GM19351 (cell line): ENCODE measurements around the gene RBCK1.

ENCODE experiments used
- ATAC-seq: cut with Tn5 transposase; IDR thresholded peaks from one replicate; pipeline ENCODE4 v1.9.1; 2021; ENCODE audit warnings: mild to moderate bottlenecking, moderate library complexity; ENCODE audit not compliant: unreplicated experiment

Gene RBCK1

DNA sequence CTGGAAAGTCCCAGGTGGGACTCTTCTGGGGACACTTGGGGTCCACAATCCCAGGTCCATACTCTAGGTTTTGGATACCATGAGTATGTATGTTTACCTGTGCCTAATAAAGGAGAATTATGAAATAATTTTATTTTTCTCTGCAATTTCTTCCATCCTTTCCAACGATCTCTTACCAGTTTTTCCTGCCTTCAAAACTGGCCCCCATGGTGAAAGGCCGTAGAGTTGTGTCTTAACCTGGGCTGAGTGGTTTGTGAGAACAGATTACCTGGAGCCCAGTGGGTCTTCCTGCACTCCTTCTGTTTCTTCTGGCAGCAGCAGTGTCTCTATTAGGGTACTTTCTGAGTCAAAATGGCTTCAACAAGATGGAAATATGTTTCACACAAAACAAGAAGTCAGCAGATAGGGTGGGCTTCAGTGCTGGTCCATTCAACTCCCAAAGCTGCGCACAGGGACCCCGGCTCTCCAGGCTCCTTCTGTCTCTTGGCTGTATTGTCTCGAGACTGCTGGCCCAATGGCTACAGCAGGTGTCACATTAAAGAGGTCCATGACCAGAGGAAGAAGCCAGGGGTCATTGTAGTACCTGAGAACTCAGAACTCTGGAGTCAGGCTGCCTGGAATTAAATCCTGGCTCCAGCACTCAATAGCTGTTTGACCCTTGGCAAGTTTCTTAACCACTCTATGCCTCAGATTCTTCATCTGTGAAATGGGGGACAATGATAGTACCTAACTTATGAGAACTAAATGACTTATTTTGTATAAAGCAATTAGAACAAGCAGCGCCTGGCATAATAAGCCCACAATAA is 10.5 kb upstream of the RBCK1 start:
- no peak for ATAC-seq

DNA sequence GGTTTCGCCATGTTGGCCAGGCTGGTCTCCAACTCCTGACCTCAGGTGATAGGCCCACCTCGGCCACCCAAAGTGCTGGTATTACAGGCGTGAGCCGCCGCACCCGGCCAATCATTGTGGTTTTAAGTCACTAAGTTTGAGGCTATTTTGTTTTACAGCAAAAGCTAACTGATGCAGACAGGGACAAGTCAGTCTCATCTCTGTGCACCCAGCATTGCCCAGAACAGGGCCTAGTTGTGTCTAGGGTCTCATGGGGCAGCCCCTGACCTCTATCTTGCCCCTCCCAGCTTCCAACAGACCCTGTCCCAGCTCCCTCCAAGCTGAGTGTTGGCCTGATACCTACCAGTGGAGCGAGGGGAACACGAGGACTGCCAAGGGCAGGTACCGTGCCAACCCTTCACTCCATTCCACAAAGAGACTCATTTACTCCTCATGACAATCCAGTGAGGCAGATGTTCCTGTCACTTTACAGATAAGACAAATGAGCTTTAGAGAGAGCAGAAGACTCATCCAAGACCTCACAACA is 8.9 kb upstream of the RBCK1 start:
- no peak for ATAC-seq

DNA sequence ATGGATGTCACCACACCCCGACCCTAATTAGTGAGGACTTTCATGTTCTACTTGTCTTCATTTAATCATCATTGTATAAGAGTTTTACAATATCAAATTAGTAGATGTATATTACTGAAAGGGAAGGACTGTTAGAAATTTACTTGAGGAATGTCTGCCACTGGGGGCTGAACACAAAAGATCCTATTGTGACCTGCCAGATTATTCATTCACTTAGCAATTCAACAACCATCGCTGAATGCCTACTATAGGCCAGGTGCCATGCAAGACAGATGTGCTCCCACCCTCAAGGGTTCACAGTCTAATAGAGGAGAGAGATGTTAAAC is 8.0 kb upstream of the RBCK1 start:
- ATAC-seq = no peak

DNA sequence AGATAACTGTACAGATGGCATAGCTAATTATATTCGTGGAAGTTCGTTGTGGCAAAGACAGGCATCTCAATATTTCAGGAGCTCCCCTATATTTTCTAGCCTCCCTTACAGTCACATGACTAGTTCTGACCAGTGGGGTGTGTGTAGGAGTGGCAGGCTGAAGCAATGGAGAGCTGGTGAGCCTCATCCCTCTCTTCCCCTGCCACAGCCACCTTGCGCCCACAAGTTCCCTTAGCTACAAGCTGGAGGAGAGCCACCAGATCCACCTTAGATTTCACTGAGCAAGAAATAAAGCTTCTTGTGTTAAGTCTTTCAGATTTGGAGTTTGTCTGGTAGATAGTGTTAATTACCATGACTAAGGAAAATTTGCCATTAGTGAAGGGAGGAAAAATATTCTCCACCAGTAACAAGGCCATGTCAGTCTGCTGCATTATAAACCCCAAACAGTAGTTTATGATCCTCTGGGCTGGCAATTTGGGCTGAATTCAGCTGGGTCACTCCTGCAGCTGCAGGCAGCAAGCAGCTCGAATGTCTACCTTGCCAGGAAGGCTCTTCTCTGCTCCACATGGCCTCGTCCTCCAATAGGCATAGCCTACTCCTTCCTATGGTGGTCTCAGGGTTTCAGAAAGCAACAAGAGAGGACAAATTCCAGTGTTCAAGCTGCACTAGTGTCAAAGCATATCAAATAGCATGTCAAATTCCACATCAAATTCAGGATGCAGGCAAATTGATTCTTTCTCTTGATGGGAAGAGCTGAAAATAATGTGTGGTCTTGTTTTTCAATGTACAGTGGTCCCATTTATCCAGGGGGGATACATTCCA is 7.4 kb upstream of the RBCK1 start:
- no peak for ATAC-seq

DNA sequence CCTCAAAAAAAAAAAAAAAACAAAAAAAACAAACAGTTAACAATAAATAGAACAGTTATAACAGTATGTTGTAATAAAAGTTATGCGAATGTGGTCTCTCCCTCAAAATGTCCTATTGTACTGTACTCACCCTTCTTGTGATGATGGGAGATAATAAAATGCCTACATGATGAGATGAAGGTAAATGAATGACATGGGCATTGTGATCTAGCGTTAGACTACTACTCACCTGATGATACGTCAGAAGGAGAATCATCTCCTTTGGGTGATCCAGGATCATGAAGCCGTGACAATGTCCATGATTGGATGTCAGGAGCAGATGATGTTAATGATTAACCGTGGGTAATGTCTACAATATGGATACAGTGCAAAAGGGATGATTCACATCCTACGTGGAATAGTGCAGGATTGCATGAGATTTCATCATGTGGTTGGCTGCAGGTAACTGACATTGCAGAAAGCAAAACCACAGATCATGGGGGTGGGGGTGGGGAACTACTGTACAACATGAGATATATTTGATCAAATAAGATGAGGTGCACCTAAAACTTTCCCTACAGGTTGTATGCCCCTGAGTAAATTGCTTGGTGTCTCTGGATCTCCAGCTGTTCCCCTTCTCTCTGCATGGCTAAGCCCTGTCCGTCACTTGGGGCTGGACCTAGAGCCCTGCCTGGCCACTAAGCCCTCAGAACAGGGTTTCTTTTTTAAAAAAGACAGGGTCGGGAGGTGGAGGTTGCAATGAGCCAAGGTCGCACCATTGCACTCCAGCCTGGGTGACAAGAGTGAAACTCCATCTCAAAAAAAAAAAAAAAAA is 6.2 kb upstream of the RBCK1 start:
- ATAC-seq = no peak

DNA sequence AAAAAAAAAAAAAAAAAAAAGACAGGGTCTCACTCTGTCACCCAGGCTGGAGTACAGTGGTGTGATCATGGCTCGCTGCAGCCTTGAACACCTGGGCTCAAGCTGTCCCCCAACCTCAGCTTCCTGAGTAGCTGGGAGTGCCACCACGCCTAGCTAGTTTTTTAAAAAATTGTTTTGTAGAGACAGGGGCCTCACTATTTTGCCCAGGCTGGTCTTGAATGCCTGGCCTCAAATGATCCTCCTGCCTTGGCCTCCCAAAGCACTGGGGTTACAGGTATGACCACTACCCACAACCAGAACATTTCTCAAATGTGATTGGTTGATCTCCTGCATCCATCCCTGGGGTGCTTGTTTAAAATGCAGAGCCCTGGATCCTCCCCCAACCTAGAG is 5.6 kb upstream of the RBCK1 start:
- ATAC-seq = no peak

DNA sequence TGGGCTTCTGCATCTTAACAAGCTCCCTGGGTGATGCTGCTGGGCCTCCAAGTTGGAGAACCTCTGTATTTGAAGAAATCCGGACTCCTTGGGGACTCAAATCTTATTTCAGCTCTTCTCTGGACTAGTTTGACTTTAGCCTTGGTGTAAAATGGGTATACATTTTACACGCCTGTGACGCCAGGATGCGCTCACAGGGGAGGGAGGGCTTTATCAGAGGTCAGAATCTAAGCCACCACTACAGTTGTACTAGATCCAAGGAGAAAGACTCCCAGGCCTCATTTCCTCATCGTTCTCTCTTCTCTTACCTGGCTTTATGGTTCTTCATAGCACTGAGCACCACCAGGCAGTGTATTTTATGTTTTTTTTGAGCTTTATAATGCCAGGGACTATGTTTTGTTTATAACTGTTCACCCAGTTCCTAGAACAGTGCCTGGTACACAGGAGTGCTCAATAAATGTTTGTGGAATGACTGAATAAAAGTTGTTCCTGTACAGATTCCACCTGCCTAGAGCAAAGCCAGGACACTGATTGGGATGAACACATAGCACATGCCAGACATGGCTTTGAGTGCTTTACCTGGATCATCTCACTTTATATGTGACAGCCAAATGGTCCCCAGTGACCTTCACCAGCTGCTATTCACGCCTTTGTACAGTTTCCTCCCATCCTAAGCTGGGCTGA is 5.1 kb upstream of the RBCK1 start:
- ATAC-seq = no peak

DNA sequence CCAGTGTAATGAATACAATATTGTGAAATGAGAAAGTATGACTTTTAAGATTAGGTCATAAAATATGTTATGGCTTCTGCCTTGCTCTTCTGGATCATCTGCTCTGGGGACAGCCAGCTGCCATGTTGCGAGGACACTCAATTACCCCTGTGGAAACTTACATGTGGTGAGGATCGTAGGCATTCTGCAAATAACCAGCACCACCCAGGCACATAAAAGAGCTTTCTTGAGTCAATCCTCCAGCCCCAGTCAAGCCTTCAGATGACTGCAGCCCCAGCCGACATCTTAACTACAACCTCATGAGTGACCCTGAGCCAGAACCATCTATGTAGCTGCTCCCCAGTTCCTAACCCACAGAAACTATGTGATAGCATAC is 4.5 kb upstream of the RBCK1 start:
- no peak for ATAC-seq

DNA sequence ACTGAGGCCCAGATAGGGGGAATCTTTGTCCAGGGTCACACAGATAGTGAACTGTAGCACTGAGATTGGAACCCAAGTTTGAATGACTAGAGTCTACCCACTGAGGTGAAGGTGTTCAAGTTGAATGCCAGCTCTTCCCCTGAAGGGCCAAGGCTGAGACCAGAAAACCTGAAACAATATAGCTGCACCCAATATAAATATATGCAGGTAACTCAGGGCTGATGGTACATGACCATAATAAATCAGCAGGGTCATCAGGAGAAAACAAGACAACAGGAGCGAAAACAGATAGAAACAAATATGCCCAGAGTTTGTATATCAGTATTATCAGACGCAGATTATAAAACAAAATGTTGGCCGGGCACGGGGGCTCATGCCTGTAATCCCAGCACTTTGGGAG is 4.0 kb upstream of the RBCK1 start:
- no peak for ATAC-seq

DNA sequence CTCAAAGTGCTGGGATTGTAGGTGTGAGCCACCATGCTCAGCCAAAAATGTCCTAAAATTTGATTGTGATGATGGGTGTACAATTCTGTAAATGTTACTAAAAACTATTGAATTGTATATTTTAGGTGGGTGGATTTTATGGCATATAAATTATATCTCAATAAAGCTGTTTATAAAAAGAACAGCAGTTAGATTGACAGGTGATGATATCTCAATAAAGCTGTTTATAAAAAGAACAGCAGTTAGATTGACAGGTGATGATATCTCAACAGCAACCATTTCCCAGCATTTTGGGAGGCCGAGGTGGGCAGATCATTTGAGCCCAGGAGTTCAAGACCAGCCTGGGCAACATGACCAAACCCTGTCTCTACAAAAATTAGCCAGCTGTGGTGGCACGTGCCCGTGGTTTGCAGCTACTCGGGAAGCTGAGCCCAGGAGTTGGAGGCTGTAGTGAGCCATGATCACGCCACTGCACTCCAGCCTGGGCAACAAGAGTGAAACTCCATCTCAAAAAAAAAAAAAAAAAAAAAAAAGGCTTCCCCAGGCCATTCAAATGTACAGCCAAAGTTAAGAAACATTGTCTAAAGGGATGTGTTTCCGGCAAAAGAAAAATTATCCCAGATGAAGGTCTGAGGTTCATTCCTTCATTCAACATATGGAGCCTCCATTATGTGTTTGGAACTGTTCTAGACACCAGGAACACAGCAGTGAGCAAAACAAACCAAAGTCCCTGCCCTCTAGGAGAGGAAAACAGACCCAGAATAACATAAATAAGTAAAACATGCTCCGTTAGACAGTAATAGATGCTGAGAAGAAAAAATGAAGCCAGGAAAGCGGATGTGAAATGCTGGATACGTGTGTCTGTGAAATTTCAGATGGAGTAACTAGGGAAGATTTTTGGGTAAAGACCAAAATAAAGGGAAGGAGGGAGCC is 1.6 kb upstream of the RBCK1 start:
- no peak for ATAC-seq

DNA sequence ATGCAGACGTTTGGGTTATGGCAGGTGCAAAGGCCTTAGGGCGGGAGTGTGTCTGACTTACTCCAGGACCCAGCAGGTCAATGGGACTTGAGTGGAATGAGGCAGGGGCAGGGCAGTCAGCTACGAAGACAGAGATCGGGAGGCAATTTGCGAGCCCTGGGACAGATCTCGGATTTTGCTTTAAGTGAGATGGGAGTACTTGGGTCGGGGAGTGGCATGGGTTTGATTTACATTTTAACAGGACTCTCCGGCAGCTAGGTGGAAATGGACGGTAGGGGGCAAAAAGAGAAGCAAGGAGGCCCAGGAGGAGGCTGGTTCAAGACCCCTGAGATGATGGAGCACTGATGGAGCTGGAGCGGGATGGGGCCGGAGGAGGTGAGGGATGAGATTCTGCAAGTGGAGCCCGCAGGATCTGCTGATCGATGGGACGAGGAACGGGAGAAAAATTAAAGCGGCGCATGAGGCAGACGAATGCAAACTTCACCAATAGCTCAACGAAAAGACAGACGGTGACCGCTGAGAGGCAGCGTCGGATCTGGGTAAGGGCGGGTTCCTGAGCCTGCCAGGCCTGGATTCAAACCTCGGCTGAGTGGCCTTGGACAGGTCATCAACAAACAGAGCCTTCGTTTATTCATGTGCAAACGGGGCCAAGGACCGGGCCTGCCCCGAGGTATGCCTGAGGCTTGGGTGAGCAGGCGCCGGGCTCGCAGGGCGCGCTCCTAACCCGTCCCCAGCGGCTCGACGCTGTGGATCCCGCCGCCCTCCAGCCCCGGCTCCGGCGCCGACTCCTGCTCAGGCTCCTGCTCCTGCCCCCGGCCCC is 756 bp upstream of the RBCK1 start:
- ATAC-seq = peak; percentile 69

DNA sequence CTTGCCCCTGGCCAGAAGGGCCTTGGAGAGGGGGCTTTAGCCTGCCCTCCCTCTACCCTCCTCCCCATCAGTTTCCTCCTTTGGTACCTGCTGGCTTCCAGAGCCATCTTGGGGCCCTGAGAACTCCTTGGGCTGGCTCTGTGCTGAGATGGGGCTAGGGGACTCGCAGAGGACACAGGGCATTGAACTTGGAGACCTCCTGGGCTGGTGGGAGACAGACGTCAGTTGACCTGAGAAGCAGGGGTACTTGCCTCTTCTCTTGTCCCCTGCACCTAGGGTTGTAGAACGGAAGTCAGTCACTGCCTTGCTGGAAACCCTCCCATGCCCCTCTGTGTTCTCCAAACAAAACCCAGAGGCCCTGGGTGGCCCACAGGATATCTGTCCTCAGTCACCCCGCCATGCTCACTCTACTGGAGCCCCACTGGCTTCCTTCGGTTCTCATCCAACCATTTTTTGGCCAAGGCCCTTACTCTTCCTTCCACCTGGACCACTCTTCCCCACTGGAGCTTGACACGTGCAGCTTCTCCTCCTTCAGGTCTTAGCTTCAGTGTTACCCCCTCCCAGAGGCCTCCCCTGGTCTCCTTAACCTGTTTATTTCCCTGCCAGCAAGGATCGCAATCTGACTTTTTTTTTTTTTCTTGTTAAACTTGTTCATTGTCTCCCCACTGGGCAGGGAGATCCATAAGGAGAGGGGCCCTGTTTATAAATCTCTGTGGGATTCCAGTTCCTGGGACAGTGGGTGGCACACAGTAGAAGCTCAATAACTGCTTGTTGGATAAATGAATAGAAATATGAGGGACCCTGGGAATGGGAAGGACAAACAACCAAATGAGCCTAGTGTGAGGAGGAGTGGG is 971 bp downstream of the RBCK1 start:
- ATAC-seq = peak; percentile 19

DNA sequence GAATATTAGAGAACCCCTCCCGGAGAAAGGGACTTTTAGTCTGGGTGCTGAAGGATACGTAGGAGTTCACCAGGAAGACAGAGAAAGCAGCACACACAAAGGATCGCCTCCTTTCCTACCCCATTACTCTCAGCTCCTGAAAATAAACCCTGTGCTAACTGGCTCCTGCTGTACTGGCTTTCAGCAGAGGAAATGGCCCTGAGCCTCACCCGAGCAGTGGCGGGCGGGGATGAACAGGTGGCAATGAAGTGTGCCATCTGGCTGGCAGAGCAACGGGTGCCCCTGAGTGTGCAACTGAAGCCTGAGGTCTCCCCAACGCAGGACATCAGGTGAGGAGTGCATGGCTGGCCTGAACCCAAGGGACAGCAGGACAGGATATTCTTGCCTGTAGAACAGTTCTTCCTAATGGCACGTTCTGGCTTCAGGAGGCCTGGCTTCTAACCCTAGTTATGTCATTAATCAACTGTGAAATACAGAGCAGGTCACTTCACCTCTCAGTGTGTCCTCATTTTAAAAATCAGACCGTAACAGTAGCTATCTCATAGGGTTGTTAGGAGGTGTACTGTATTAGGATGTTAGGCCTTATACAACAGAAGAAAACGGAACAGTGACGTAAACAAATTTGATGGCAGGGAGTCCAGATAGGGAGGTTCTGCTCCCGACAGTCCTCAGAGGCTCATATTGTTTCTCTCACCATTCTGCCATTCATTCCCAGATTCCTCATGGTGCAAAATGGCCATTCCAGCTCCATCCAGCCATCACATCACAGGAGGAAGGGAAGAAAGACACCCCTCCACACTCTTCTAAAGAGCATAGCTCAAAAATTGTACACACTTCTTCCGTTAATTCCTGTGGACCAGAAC is 1.8 kb downstream of the RBCK1 start:
- ATAC-seq = no peak

DNA sequence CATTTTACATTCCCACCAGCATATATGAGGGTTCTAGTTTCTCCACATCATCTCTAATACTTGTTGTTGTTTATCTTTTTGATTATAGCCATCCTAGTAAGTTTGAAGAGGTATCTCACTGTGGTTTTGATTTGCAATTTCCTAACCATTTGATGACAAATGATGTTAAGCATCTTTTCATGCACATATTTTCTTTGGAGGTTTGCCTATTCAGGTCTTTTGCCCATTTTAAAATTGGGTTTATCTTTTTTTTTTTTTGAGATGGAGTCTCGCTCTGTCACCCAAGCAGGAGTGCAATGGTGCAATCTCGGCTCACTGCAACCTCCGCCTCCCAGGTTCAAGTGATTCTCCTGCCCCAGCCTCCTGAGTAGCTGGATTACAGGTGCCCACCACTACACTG is 4.0 kb downstream of the RBCK1 start:
- no peak for ATAC-seq

DNA sequence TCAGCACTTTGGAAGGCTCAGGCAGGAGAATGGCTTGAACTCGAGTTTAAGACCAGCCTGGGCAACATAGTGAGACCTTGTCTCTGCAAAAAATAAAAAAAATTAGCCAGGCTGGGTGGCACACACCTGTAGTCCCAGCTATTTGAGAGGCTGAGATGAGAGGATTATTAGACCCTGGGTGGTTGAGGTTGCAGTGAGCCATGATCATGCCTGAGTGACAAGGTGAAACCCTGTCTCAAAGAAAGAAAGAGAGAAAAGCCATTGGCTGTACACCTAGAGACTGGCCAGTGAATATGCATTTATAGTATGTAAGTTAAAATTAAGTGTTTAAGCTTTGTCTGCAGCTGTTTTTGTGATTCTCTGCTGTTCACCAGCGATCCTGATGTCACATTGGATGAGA is 6.1 kb downstream of the RBCK1 start:
- ATAC-seq = no peak

DNA sequence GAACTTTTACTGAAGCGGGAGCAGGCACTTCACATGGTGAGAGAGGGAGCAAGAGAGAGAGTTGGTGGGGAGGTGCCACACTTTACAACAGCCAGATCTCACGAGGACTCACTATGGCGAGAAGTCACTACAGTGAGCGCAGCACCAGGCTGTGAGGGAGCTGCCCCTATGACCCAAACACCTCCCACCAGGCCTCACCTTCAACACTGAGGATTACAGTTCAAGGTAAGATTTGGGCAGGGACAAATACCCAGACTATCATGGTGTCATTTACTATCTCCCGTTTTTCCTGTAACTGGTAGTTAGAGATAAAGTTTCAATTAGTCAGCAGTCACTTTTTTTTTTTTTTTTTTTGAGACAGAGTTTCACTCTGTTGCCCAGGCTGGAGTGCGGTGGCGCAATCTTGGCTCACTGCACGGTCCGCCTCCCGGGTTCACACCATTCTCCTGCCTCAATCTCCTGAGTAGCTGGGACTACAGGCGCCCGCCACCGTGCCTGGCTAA is 7.8 kb downstream of the RBCK1 start:
- no peak for ATAC-seq
